Liver (tissue), 9 donors: ENCODE measurements around the gene TMEM242. TPM values are rescaled to one million over a fixed set of nuclear protein-coding genes. Genes with fewer than 3 reads are reported as not detected.

ENCODE experiments used
- DNase-seq: peaks from one replicate; pipeline ENCODE4 v3.0.0-alpha.2; 2017; ENCODE audit warnings: low spot score
- H3K27ac ChIP-seq, 2 donors: one replicate each; pipeline ENCODE4 v1.7.0; 2013; ENCODE audit warnings: inconsistent platforms in 2 of 2, low read length in 2 of 2, control low read depth in 1 of 2, low read depth in 1 of 2, mild to moderate bottlenecking in 1 of 2
- H3K27me3 ChIP-seq, 4 donors: one replicate each; pipeline versions ENCODE4 v1.6.1 to v1.7.0; 2013; ENCODE audit warnings: low read length in 3 of 4, inconsistent platforms in 1 of 4, mild to moderate bottlenecking in 1 of 4, moderate library complexity in 1 of 4; ENCODE audit not compliant: control insufficient read depth in 4 of 4, insufficient read depth in 4 of 4
- H3K36me3 ChIP-seq, 4 donors: one replicate each; pipeline versions ENCODE4 v1.6.1 to v1.7.0; 2013; ENCODE audit warnings: low read length in 3 of 4, mild to moderate bottlenecking in 3 of 4, low read depth in 1 of 4, moderate library complexity in 1 of 4; ENCODE audit not compliant: control insufficient read depth in 4 of 4, insufficient read depth in 3 of 4
- H3K4me1 ChIP-seq, 4 donors: one replicate each; pipeline versions ENCODE4 v1.6.1 to v1.7.0; 2013; ENCODE audit warnings: low read length in 3 of 4, mild to moderate bottlenecking in 3 of 4, moderate library complexity in 1 of 4; ENCODE audit not compliant: control insufficient read depth in 4 of 4, insufficient read depth in 4 of 4
- H3K4me3 ChIP-seq, 3 donors: one replicate each; pipeline versions ENCODE4 v1.6.1 to v1.7.0; 2013; ENCODE audit warnings: low read length in 3 of 3, control low read depth in 1 of 3, low read depth in 1 of 3, mild to moderate bottlenecking in 1 of 3
- H3K9ac ChIP-seq, 2 donors: one replicate each; pipeline ENCODE4 v1.7.0; 2013; ENCODE audit warnings: low read length in 2 of 2, mild to moderate bottlenecking in 2 of 2, moderate library complexity in 2 of 2, control low read depth in 1 of 2, low read depth in 1 of 2
- H3K9me3 ChIP-seq, 4 donors: one replicate each; pipeline versions ENCODE4 v1.6.1 to v1.7.0; 2013; ENCODE audit warnings: low read length in 3 of 4; ENCODE audit not compliant: control insufficient read depth in 4 of 4
- ATF3 ChIP-seq: IDR thresholded peaks from 2 replicates; pipeline ENCODE4 v1.6.1; 2016; ENCODE audit warnings: antibody characterized with exemption
- CTCF ChIP-seq: fragments of 150-350 bp; IDR thresholded peaks from 2 replicates; pipeline ENCODE4 v1.5.1; 2017; ENCODE audit warnings: improper control_type of control experiment, low read depth, low read length; ENCODE audit not compliant: missing input control
- EGR1 ChIP-seq, 2 donors: IDR thresholded peaks; 2 replicates each; pipeline ENCODE4 v1.6.1; 2016 to 2018; ENCODE audit warnings: antibody characterized with exemption in 2 of 2, low read depth in 2 of 2
- FOXA1 ChIP-seq: IDR thresholded peaks from 2 replicates; pipeline ENCODE4 v1.6.1; 2016; ENCODE audit warnings: antibody characterized with exemption
- FOXA2 ChIP-seq: IDR thresholded peaks from 2 replicates; pipeline ENCODE4 v1.6.1; 2016; ENCODE audit warnings: antibody characterized with exemption
- GABPA ChIP-seq, 2 donors: IDR thresholded peaks in 1 of 2; conservative IDR thresholded peaks in 1 of 2; 2 replicates each; pipeline ENCODE4 v1.6.1; 2016; ENCODE audit warnings: antibody characterized with exemption in 2 of 2, mild to moderate bottlenecking in 1 of 2, moderate library complexity in 1 of 2
- HNF4A ChIP-seq, 2 donors: conservative IDR thresholded peaks; 2 replicates each; pipeline ENCODE4 v1.6.1; 2016; ENCODE audit warnings: antibody characterized with exemption in 2 of 2, mild to moderate bottlenecking in 2 of 2
- HNF4G ChIP-seq: IDR thresholded peaks from 2 replicates; pipeline ENCODE4 v1.6.1; 2016; ENCODE audit warnings: antibody characterized with exemption
- JUND ChIP-seq, 2 donors: IDR thresholded peaks; 2 replicates each; pipeline ENCODE4 v1.6.1; 2016; ENCODE audit warnings: antibody characterized with exemption in 2 of 2
- MAX ChIP-seq: IDR thresholded peaks from 2 replicates; pipeline ENCODE4 v1.6.1; 2016; ENCODE audit warnings: antibody characterized with exemption
- NR2F2 ChIP-seq: IDR thresholded peaks from 2 replicates; pipeline ENCODE4 v1.6.1; 2016; ENCODE audit warnings: antibody characterized with exemption
- RAD21 ChIP-seq, 2 donors: IDR thresholded peaks; 2 replicates each; pipeline ENCODE4 v1.6.1; 2016; ENCODE audit warnings: antibody characterized with exemption in 2 of 2, mild to moderate bottlenecking in 2 of 2
- REST ChIP-seq: IDR thresholded peaks from 2 replicates; pipeline ENCODE4 v1.6.1; 2016; ENCODE audit warnings: antibody characterized with exemption, mild to moderate bottlenecking
- RXRA ChIP-seq, 2 donors: IDR thresholded peaks; 2 replicates each; pipeline ENCODE4 v1.6.1; 2017 to 2018; ENCODE audit warnings: antibody characterized with exemption in 2 of 2, mild to moderate bottlenecking in 1 of 2
- SP1 ChIP-seq: IDR thresholded peaks from 2 replicates; pipeline ENCODE4 v1.6.1; 2018; ENCODE audit warnings: antibody characterized with exemption, mild to moderate bottlenecking
- TAF1 ChIP-seq: conservative IDR thresholded peaks from 2 replicates; pipeline ENCODE4 v1.6.1; 2016; ENCODE audit warnings: antibody characterized with exemption, mild to moderate bottlenecking
- YY1 ChIP-seq: IDR thresholded peaks from 2 replicates; pipeline ENCODE4 v1.6.1; 2016; ENCODE audit warnings: antibody characterized with exemption, mild to moderate bottlenecking
- ZBTB33 ChIP-seq: IDR thresholded peaks from 2 replicates; pipeline ENCODE4 v1.6.1; 2016; ENCODE audit warnings: antibody characterized with exemption
- WGBS: extraction: QIAGEN DNeasy Blood & Tissue Kit; methylation state at CpG from one replicate; pipeline ENCODE4 v1.1.7; 2013; 5-methylcytosine and 5-hydroxymethylcytosine counted together
- polyA plus RNA-seq, 2 donors: library from polyadenylated mRNA; stranded (reverse) in 1 of 2; unstranded in 1 of 2; fragments of 200-250 nt in 1 of 2; fragments of >200 nt in 1 of 2; fragmentation: Nextera tagmentation in 1 of 2; extraction: Ambion mirVana in 1 of 2; gene quantifications; one replicate each; pipeline versions ENCODE4 v1.2.1 to v1.2.3, GENCODE V29; 2013 to 2015
- total RNA-seq, 2 donors: library from RNA; depleted of rRNA; stranded (reverse); fragments of >200 nt; gene quantifications; one replicate each; pipeline ENCODE4 v1.2.3, GENCODE V29; 2014
- donor health status: healthy.
- donor health status: healthy.
- donor health status: healthy.
- donor health status: healthy.
- donor health status: healthy.

The TMEM242 gene
- total and polyA plus RNA-seq, 4 donors, result 3.7 to 10.2 (median 6.1) TPM

- Histone ChIP-seq H3K4me3 (no peak overlapping the region), H3K4me1 (peaks cover 2 to 14% (median 6%) of the 10 kb centered on the region in 4 donors), H3K27me3 (no peaks in the 10 kb centered on the region), H3K27ac (no peak overlapping the region), H3K9me3 (no peaks in the 10 kb centered on the region), H3K9ac (no peak overlapping the region), H3K36me3 (peaks cover 0 to 30% (median 16%) of the 10 kb centered on the region in 4 donors)
- TF ChIP-seq RXRA (IDR thresholded peaks at IDR 0.05) (no peak), YY1 (no peak), REST (no peak), HNF4G (no peak), SP1 (no peak), ZBTB33 (no peak), RAD21 (IDR thresholded peaks at IDR 0.05) (no peak), EGR1 (IDR thresholded peaks at IDR 0.05; ENCODE audit: low read depth in 2 of 2) (no peak), HNF4A (conservative IDR thresholded peaks at IDR 0.05) (no peak), GABPA (IDR thresholded peaks at IDR 0.05 in 1 of 2, conservative IDR thresholded peaks at IDR 0.05 in 1 of 2) (no peak), FOXA1 (no peak), CTCF (no peak), ATF3 (no peak), MAX (no peak), TAF1 (no peak), JUND (IDR thresholded peaks at IDR 0.05) (no peak), FOXA2 (no peak), NR2F2 (no peak)
- DNase-seq, result no peak
- WGBS, result 89% methylated on average over 29 of the region's 29 CpGs
Observed at GRCh38 chr6:157313531-157314467, 9.5 kb downstream of the TMEM242 start.
